IMR-90 (cell line): Measurements from ENCODE around the gene NTSR2.

ENCODE experiments used
- BHLHE40 ChIP-seq: fragments of 150-350 bp; IDR thresholded peaks from 2 replicates; pipeline ENCODE4 v1.6.1; 2016; ENCODE audit warnings: mild to moderate bottlenecking, low read depth, low read length
- MAFK ChIP-seq: IDR thresholded peaks from 2 replicates; pipeline ENCODE4 v1.6.1; 2012; ENCODE audit warnings: low read depth, low read length, improper control_type of control experiment
- MAZ ChIP-seq: IDR thresholded peaks from 2 replicates; pipeline ENCODE4 v1.6.1; 2012; ENCODE audit warnings: low read depth, mild to moderate bottlenecking, low read length, improper control_type of control experiment, moderate library complexity, borderline replicate concordance
- POLR2A ChIP-seq: IDR thresholded peaks from 2 replicates; pipeline ENCODE4 v1.6.1; 2012; ENCODE audit warnings: mild to moderate bottlenecking, low read depth, low read length
- RAD21 ChIP-seq: IDR thresholded peaks from 2 replicates; pipeline ENCODE4 v1.6.1; 2012; ENCODE audit warnings: low read length, improper control_type of control experiment
- RCOR1 ChIP-seq: IDR thresholded peaks from 2 replicates; pipeline ENCODE4 v1.6.1; 2012; ENCODE audit warnings: mild to moderate bottlenecking, low read length, improper control_type of control experiment; ENCODE audit not compliant: insufficient replicate concordance
- RFX5 ChIP-seq: IDR thresholded peaks from 2 replicates; pipeline ENCODE4 v1.8.0; 2012; ENCODE audit warnings: low read depth, mild to moderate bottlenecking, low read length, moderate library complexity
- SMC3 ChIP-seq: fragments of 150-350 bp; IDR thresholded peaks from 2 replicates; pipeline ENCODE4 v1.6.1; 2016; ENCODE audit warnings: low read depth, mild to moderate bottlenecking, antibody characterized with exemption, low read length, moderate library complexity
- TF ChIP-seq, protein P1 (sequence below): conservative IDR thresholded peaks from 2 replicates; pipeline ENCODE4 v1.5.1; 2012; ENCODE audit warnings: mild to moderate bottlenecking, low read depth, low read length, improper control_type of control experiment
- TF ChIP-seq, protein P2 (sequence below): fragments of 150-350 bp; IDR thresholded peaks from 2 replicates; pipeline ENCODE4 v1.6.1; 2017; ENCODE audit warnings: mild to moderate bottlenecking, antibody characterized with exemption, low read length, low read depth

DNA sequence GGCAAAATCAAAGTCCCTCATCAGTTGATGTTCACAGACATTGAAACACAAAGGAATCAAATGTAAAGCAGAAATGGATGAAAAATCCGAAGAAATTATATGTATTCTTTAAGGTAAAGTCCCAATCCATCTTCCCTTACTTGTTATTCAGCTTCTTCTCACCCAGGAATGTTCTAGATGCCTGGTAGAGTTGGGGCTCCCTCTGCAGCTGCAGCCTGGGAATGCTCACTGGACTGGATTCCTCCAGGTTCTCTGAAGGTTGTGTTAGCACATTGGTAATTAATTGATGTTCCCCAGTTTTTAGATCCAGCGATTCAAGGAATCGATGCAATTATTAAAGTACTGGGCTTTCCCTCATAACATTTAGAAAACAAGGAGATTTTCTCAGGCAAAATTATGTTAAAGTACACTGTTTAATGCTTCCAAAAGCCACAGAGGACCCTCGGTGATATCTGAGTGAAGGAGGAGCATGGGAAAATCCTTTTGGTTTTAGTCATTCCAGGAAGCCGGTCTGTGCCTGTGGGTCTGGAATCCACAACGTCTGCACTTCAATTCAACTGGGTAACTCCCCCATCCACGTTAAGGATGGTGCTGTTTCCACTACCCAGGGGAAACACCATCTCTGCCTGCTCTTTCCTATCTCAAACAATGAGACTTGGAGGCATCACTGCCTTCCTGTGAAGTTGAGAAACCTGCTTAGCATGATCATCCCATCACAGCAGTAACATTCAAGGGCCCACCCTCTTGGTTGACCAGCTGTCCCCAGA, 22.0 kb downstream of the NTSR2 start:
- TF ChIP-seq, protein P1, sequence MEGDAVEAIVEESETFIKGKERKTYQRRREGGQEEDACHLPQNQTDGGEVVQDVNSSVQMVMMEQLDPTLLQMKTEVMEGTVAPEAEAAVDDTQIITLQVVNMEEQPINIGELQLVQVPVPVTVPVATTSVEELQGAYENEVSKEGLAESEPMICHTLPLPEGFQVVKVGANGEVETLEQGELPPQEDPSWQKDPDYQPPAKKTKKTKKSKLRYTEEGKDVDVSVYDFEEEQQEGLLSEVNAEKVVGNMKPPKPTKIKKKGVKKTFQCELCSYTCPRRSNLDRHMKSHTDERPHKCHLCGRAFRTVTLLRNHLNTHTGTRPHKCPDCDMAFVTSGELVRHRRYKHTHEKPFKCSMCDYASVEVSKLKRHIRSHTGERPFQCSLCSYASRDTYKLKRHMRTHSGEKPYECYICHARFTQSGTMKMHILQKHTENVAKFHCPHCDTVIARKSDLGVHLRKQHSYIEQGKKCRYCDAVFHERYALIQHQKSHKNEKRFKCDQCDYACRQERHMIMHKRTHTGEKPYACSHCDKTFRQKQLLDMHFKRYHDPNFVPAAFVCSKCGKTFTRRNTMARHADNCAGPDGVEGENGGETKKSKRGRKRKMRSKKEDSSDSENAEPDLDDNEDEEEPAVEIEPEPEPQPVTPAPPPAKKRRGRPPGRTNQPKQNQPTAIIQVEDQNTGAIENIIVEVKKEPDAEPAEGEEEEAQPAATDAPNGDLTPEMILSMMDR: peak; percentile 35; the same call in 1 of the 2 replicates
- TF ChIP-seq POLR2A (no peak), SMC3 (no peak), RCOR1 (no peak), MAFK (no peak), RFX5 (no peak), MAZ (no peak), RAD21 (peak; percentile 23; the same call in 1 of the 2 replicates), BHLHE40 (no peak)
- TF ChIP-seq, protein P2, sequence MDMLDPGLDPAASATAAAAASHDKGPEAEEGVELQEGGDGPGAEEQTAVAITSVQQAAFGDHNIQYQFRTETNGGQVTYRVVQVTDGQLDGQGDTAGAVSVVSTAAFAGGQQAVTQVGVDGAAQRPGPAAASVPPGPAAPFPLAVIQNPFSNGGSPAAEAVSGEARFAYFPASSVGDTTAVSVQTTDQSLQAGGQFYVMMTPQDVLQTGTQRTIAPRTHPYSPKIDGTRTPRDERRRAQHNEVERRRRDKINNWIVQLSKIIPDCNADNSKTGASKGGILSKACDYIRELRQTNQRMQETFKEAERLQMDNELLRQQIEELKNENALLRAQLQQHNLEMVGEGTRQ: no peak
